Endothelial cell of umbilical vein (primary cell): ENCODE data around the gene DNAAF2. TPM values are rescaled to one million over a fixed set of nuclear protein-coding genes. Genes with fewer than 3 reads are reported as not detected.

ENCODE experiments used
- BruUV-seq: library from RNA; stranded (reverse); fragments of 400-500 nt; replicated peaks from 2 replicates; lab custom pipeline; 2021; lab: Mats Ljungman, UMichigan
- CTCF ChIA-PET: fragments of 300-600, 350-600 bp; sonication (Branson Sonifier 250); formaldehyde crosslinking; loops from one replicate; lab custom pipeline; 2021; ENCODE audit warnings: antibody characterized with exemption, inconsistent platforms; lab: Charles Lee
- POLR2A ChIA-PET: fragments of 300-600, 350-600 bp; sonication (Branson Sonifier 250); formaldehyde crosslinking; loops from one replicate; lab custom pipeline; 2021; ENCODE audit warnings: antibody characterized with exemption, inconsistent platforms; lab: Charles Lee
- DNase-seq: peaks from one replicate; pipeline ENCODE4 v3.0.0-alpha.2; 2011; ENCODE audit warnings: low read depth, low spot score
- FAIRE-seq: peaks from 2 replicates; lab custom pipeline; 2011; peaks lifted over from hg19 to GRCh38; lab: Jason Lieb, UNC
- H2AFZ ChIP-seq: 2 replicates; pipeline ENCODE4 v1.6.0; 2012; ENCODE audit warnings: low read depth, low read length, control low read depth, inconsistent platforms
- H3K27ac ChIP-seq: 2 replicates; pipeline ENCODE4 v1.5.1; 2011; ENCODE audit warnings: low read depth, mild to moderate bottlenecking, control low read depth, low read length, moderate library complexity; ENCODE audit not compliant: insufficient read depth
- H3K27me3 ChIP-seq, 2 experiments: 2 replicates each; pipeline versions ENCODE4 v1.6.0 to v1.6.1; 2011; ENCODE audit warnings: low read length in 2 of 2, mixed read lengths in 1 of 2; ENCODE audit not compliant: control insufficient read depth in 2 of 2, insufficient read depth in 2 of 2
- H3K36me3 ChIP-seq, 2 experiments: 2 replicates in 1 of 2; 3 replicates in 1 of 2; pipeline ENCODE4 v1.5.1; 2011; ENCODE audit warnings: low read length in 2 of 2, mild to moderate bottlenecking in 1 of 2, moderate library complexity in 1 of 2; ENCODE audit not compliant: control insufficient read depth in 2 of 2, insufficient read depth in 2 of 2; ENCODE audit errors: extremely low read depth in 1 of 2
- H3K4me1 ChIP-seq: 3 replicates; pipeline ENCODE4 v1.5.1; 2011; ENCODE audit warnings: mild to moderate bottlenecking, low read length; ENCODE audit not compliant: control insufficient read depth, insufficient read depth; ENCODE audit errors: extremely low read depth
- H3K4me2 ChIP-seq: 2 replicates; pipeline ENCODE4 v1.6.1; 2011; ENCODE audit warnings: low read length, control low read depth, mixed read lengths; ENCODE audit not compliant: insufficient read depth
- H3K4me3 ChIP-seq, 3 experiments: fragments of 200-600 bp in 1 of 3; sonication (generic), shearing (Covaris generic) in 1 of 3; replicated peaks in 1 of 3; 2 replicates each; pipeline ENCODE4 v1.5.1; 2011 to 2016; ENCODE audit warnings: control low read depth in 3 of 3, low read length in 3 of 3, mild to moderate bottlenecking in 2 of 3, inconsistent platforms in 1 of 3, low read depth in 1 of 3, moderate library complexity in 1 of 3; ENCODE audit not compliant: insufficient read depth in 1 of 3
- H3K79me2 ChIP-seq: 2 replicates; pipeline ENCODE4 v1.6.0; 2012; ENCODE audit warnings: low read length, inconsistent platforms; ENCODE audit not compliant: control insufficient read depth, insufficient read depth
- H3K9ac ChIP-seq: replicated peaks from 2 replicates; pipeline ENCODE3; 2011; ENCODE audit warnings: low read length, control low read depth; ENCODE audit not compliant: insufficient read depth; ENCODE audit errors: extremely low read depth
- H3K9me1 ChIP-seq: replicated peaks from 3 replicates; pipeline ENCODE4 v1.6.0; 2011; ENCODE audit warnings: mild to moderate bottlenecking, low read length; ENCODE audit not compliant: control insufficient read depth, insufficient read depth; ENCODE audit errors: extremely low read depth
- H3K9me3 ChIP-seq: replicated peaks from 2 replicates; pipeline ENCODE4 v1.5.1; 2012; ENCODE audit warnings: low read length, inconsistent platforms; ENCODE audit not compliant: control insufficient read depth, insufficient read depth
- H4K20me1 ChIP-seq: replicated peaks from 2 replicates; pipeline ENCODE3; 2011; ENCODE audit warnings: mild to moderate bottlenecking, low read length; ENCODE audit not compliant: control insufficient read depth, insufficient read depth; ENCODE audit errors: extremely low read depth
- EZH2 ChIP-seq: IDR thresholded peaks from 2 replicates; pipeline ENCODE4 v1.6.1; 2012; ENCODE audit warnings: borderline replicate concordance, low read depth, mild to moderate bottlenecking, moderate library complexity, low read length, inconsistent platforms; ENCODE audit not compliant: severe bottlenecking
- FOS ChIP-seq: IDR thresholded peaks from 2 replicates; pipeline ENCODE4 v1.6.1; 2011; ENCODE audit warnings: mild to moderate bottlenecking, low read length, moderate library complexity, borderline replicate concordance; ENCODE audit not compliant: insufficient read depth
- GATA2 ChIP-seq: IDR thresholded peaks from 2 replicates; pipeline ENCODE4 v1.7.0; 2011; ENCODE audit warnings: low read depth, mild to moderate bottlenecking, moderate library complexity, mixed read lengths, low read length; ENCODE audit not compliant: insufficient read length, insufficient read depth
- JUN ChIP-seq: IDR thresholded peaks from 2 replicates; pipeline ENCODE4 v1.6.1; 2011; ENCODE audit warnings: borderline replicate concordance, low read depth; ENCODE audit not compliant: insufficient read length, insufficient read depth
- MAX ChIP-seq: IDR thresholded peaks from 2 replicates; pipeline ENCODE4 v1.6.1; 2011; ENCODE audit not compliant: insufficient read depth, insufficient read length
- MYC ChIP-seq: IDR thresholded peaks from one replicate; pipeline ENCODE4 v1.6.1; 2011; ENCODE audit warnings: mild to moderate bottlenecking, low read depth, low read length
- POLR2A ChIP-seq: IDR thresholded peaks from 2 replicates; pipeline ENCODE4 v1.6.1; 2012; ENCODE audit warnings: low read depth, mild to moderate bottlenecking, control low read depth, low read length
- POLR2AphosphoS5 ChIP-seq: IDR thresholded peaks from 2 replicates; pipeline ENCODE4 v1.6.1; 2012; ENCODE audit warnings: low read depth, mild to moderate bottlenecking, control low read depth, low read length, moderate library complexity; ENCODE audit not compliant: insufficient read depth
- dilution Hi-C: fragments of 300-500 bp; cut with MboI; formaldehyde crosslinking; loops from one replicate; pipeline ENCODE4 v1.15.0; 2019; ENCODE audit warnings: low sequenced_read_pairs; ENCODE audit not compliant: extremely low pct_ligation_motif_present
- intact Hi-C: fragments of 100-400 bp; cut with micrococcal nuclease; formaldehyde crosslinking; loops from one replicate; pipeline ENCODE4 v1.10.0; 2022
- polyA plus RNA-seq, 4 experiments: library from polyadenylated mRNA; depleted of rRNA in 3 of 4; stranded (reverse) in 3 of 4; unstranded in 1 of 4; fragments of >200 nt; gene quantifications; 2 replicates each; pipeline versions ENCODE4 v1.2.1 to v1.2.3, GENCODE V29; 2011 to 2012; ENCODE audit warnings: missing spikeins in 1 of 4
- total RNA-seq: library from RNA; stranded (reverse); gene quantifications from 2 replicates; pipeline ENCODE4 v1.2.3, GENCODE V29; 2021
- TF ChIP-seq, protein P1 (sequence below), 2 donors: IDR thresholded peaks; 1 replicate in 1 of 2; 2 replicates in 1 of 2; pipeline ENCODE4 v1.5.1; 2011; ENCODE audit warnings: low read length in 2 of 2, mild to moderate bottlenecking in 2 of 2, moderate library complexity in 2 of 2, control low read depth in 1 of 2, inconsistent platforms in 1 of 2, low read depth in 1 of 2; ENCODE audit not compliant: insufficient read depth in 1 of 2; ENCODE audit errors: extremely low read depth in 1 of 2

DNAAF2 gene
- total and polyA plus RNA-seq, 2 donors (not counting 3 experiments of a cell fraction or from before 2014, with no cell fraction given): 3.0 to 5.7 TPM

GRCh38 chr14:49612251-49612650 lies 22.8 kb downstream of the DNAAF2 start:
- Histone ChIP-seq H3K4me1 (no peaks in the 10 kb centered on the region), H3K27me3 (no peaks in the 10 kb centered on the region), H2AFZ (no peak overlapping the region), H3K4me3 (no peak overlapping the region), H3K27ac (no peak overlapping the region), H4K20me1 (no peaks in the 10 kb centered on the region), H3K9me3 (no peaks in the 10 kb centered on the region), H3K79me2 (peaks cover 26% of the 10 kb centered on the region), H3K4me2 (no peak overlapping the region), H3K9me1 (peaks cover 2% of the 10 kb centered on the region), H3K9ac (no peak overlapping the region), H3K36me3 (peaks cover 0 to 5% of the 10 kb centered on the region in 2 experiments)
- POLR2A ChIA-PET: interaction anchor here (1.5 kb wide), 1 partner anchor 8 kb away, joined by 4 read pairs; the partner anchor contains the start of genes MGAT2 and RPL36AL
- intact Hi-C loops: no loop called here
- no peak for TF ChIP-seq JUN
- TF ChIP-seq, protein P1, sequence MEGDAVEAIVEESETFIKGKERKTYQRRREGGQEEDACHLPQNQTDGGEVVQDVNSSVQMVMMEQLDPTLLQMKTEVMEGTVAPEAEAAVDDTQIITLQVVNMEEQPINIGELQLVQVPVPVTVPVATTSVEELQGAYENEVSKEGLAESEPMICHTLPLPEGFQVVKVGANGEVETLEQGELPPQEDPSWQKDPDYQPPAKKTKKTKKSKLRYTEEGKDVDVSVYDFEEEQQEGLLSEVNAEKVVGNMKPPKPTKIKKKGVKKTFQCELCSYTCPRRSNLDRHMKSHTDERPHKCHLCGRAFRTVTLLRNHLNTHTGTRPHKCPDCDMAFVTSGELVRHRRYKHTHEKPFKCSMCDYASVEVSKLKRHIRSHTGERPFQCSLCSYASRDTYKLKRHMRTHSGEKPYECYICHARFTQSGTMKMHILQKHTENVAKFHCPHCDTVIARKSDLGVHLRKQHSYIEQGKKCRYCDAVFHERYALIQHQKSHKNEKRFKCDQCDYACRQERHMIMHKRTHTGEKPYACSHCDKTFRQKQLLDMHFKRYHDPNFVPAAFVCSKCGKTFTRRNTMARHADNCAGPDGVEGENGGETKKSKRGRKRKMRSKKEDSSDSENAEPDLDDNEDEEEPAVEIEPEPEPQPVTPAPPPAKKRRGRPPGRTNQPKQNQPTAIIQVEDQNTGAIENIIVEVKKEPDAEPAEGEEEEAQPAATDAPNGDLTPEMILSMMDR (IDR thresholded peaks at IDR 0.05; ENCODE audit: extremely low read depth in 1 of 2, insufficient read depth in 1 of 2, low read depth in 1 of 2, low read length in 2 of 2): no peak
- TF ChIP-seq FOS: no peak
- TF ChIP-seq POLR2AphosphoS5: no peak
- TF ChIP-seq MYC: no peak
- TF ChIP-seq GATA2: no peak
- no peak for TF ChIP-seq EZH2
- TF ChIP-seq POLR2A: no peak
- no peak for TF ChIP-seq MAX
- dilution Hi-C loops: no loop called here
- BruUV-seq: no TSS peak
- FAIRE-seq (no peak), DNase-seq (no peak)
- CTCF ChIA-PET: interaction anchor here (0.6 to 1.4 kb wide), 3 partner anchors 12 to 22 kb away, joined by 3 read pairs; partner anchors contain the start of gene LRR1
